ENCODE results near the gene TPM1.

DNA sequence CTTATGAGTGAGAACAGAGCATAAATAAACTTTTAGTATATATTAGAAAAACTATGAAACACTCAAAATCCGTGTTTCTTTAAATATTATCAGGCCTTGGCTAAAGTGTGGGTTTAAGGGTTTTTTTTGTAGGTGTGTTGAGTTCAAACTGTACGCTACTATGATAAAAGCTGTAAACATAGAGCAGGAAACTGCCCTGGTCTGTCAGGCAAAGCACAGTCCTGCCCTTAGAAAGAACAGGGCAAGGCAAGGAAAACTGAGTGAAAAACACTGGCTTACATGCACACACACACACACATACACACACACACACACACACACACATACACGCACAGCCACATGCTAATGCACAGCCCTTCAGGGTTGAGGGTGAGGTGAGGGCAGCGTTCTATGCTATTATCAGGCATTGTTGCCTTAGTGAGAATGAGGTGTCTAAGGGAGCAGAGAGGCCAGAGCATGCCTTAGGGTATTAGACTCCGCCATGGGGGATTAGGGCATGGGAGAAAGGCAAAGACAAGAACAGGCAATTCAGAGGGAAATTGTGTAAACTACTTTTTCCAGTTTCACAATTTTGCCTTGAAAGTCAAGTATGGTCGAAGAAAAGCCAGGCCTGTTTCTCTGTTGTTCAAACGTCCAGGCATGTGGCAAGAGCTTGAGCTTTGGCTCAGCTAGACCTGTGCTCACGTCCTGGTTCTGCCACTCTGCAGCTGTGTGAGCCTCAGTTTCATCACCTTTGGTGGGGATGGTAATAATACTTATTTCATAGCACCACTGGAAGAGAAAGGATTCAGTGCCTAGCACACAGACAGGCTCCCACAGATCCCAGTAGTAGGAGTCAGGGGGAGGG lies 36.3 kb upstream of the TPM1 start:
- no peak for TF ChIP-seq CHD2 (IDR thresholded peaks at IDR 0.05; ENCODE audit: low read length, partially characterized antibody)
- TF ChIP-seq, protein P1, sequence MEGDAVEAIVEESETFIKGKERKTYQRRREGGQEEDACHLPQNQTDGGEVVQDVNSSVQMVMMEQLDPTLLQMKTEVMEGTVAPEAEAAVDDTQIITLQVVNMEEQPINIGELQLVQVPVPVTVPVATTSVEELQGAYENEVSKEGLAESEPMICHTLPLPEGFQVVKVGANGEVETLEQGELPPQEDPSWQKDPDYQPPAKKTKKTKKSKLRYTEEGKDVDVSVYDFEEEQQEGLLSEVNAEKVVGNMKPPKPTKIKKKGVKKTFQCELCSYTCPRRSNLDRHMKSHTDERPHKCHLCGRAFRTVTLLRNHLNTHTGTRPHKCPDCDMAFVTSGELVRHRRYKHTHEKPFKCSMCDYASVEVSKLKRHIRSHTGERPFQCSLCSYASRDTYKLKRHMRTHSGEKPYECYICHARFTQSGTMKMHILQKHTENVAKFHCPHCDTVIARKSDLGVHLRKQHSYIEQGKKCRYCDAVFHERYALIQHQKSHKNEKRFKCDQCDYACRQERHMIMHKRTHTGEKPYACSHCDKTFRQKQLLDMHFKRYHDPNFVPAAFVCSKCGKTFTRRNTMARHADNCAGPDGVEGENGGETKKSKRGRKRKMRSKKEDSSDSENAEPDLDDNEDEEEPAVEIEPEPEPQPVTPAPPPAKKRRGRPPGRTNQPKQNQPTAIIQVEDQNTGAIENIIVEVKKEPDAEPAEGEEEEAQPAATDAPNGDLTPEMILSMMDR (IDR thresholded peaks at IDR 0.05), result no peak
- no peak for TF ChIP-seq ELF1 (IDR thresholded peaks at IDR 0.05)
- TF ChIP-seq POLR2AphosphoS5 (IDR thresholded peaks at IDR 0.05; ENCODE audit: low read depth, low read length), result no peak
- TF ChIP-seq, protein P2, sequence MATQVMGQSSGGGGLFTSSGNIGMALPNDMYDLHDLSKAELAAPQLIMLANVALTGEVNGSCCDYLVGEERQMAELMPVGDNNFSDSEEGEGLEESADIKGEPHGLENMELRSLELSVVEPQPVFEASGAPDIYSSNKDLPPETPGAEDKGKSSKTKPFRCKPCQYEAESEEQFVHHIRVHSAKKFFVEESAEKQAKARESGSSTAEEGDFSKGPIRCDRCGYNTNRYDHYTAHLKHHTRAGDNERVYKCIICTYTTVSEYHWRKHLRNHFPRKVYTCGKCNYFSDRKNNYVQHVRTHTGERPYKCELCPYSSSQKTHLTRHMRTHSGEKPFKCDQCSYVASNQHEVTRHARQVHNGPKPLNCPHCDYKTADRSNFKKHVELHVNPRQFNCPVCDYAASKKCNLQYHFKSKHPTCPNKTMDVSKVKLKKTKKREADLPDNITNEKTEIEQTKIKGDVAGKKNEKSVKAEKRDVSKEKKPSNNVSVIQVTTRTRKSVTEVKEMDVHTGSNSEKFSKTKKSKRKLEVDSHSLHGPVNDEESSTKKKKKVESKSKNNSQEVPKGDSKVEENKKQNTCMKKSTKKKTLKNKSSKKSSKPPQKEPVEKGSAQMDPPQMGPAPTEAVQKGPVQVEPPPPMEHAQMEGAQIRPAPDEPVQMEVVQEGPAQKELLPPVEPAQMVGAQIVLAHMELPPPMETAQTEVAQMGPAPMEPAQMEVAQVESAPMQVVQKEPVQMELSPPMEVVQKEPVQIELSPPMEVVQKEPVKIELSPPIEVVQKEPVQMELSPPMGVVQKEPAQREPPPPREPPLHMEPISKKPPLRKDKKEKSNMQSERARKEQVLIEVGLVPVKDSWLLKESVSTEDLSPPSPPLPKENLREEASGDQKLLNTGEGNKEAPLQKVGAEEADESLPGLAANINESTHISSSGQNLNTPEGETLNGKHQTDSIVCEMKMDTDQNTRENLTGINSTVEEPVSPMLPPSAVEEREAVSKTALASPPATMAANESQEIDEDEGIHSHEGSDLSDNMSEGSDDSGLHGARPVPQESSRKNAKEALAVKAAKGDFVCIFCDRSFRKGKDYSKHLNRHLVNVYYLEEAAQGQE (IDR thresholded peaks at IDR 0.05; ENCODE audit: low read depth, low read length), result no peak
- TF ChIP-seq EP300 (IDR thresholded peaks at IDR 0.05; ENCODE audit: borderline replicate concordance in 1 of 2, low read depth in 1 of 2, low read length in 1 of 2), result no peak
- TF ChIP-seq NRF1 (IDR thresholded peaks at IDR 0.05; ENCODE audit: low read depth, low read length), result no peak
- no peak for TF ChIP-seq MXI1 (IDR thresholded peaks at IDR 0.05; ENCODE audit: low read depth, low read length)
- TF ChIP-seq FOSL2 (IDR thresholded peaks at IDR 0.05; ENCODE audit: borderline replicate concordance, low read depth), result no peak
